IPS DF 4.7 (cell line): ENCODE measurements around the gene STARD13.
A peak's percentile ranks its signal among the peaks of the same experiment; 100 is the strongest.

Experiments used
- DNase-seq: peaks from one replicate; pipeline ENCODE4 v3.0.0-alpha.2; 2013; ENCODE audit warnings: low spot score; ENCODE audit errors: extremely low read depth

Gene STARD13

GRCh38 chr13:33146843-33147611 lies 138.5 kb downstream of the STARD13 start:
- DNase-seq = no peak

- no peak for DNase-seq
These were observed 139.9 kb downstream of the STARD13 start for GRCh38 chr13:33145667-33146066.

- DNase-seq = no peak
These were observed 141.2 kb downstream of the STARD13 start for GRCh38 chr13:33144358-33144784.

GRCh38 chr13:33139780-33140535 lies 145.6 kb downstream of the STARD13 start:
- DNase-seq = no peak

DNA sequence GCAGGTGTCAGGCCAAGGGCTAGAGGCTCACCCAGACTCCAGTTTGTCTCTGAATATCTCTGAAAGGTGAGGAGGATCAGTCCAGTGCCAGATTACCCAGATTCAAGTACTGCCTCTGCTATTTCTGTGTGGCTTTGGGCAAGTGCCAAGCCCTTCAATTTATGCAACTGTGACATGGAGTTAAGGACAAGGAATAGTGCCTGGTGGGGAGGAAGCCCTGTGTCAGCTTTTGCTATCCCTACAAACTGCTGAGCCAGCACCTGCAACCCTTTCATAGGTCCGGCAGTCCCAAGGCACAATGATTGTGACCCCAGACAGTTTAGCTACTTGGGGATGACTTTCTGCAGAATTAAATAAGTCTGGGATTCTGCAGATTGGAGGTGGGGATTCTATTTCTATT lies 146.4 kb downstream of the STARD13 start:
- DNase-seq = no peak

- no peak for DNase-seq
These were observed 147.1 kb downstream of the STARD13 start for GRCh38 chr13:33138441-33138840.

DNA sequence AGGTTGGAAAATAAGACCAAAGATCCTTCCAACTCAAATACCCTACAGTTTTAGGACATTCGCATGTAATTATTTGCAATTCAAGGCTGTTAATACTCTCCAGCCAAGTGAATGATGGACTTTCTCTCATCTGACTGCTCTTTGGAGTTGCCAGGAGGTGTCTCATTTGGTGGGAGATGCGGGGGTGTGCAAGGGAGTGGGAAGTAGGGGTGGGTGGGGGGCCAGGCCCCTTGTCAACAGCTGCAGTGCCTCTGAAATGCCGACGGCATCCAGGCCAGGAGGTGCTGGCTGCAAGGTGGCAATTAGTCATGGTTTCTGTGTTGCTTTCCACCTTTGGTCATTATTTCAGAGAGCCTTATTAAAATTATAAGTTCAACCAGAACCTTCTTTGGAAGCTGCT lies 147.8 kb downstream of the STARD13 start:
- DNase-seq = no peak

GRCh38 chr13:33135097-33135496 lies 150.5 kb downstream of the STARD13 start:
- DNase-seq = no peak

- no peak for DNase-seq
These were observed 151.3 kb downstream of the STARD13 start for GRCh38 chr13:33134213-33134612.

DNA sequence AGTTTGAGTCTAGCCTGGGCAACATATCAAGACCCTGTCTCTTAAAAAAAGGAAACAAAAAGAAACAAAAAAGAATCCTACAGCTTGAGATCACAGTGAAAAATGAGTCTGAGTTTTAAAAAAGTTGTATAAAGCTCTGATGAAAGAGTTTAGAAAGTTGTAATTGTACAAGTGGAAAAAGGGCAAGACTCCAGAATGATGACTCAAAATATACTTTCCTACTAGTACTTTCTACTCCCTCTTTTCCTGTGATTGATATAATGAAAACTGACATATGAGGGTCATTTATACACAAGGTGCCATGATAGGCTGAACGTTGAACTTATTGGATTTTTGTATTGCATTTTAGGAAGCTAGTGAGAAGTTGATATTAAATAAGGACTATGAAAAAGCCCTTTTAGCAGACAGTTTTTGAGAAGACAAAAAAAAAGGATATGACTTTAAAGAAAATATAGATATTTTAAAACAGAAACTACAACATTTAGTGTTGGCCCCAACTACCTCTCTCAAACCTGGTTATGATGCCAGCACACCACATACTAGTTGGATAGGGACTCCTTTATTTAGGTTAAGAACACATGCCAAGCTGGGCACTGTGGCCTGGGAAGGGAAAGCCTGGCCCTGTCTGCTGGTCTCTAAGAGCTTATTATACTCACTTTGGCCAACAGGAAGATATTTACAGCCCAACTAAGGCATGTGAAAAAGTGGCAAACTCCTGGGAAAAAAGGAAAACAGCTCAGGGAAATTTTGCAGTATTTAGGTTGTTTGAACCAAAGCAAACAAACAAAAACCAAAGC lies 152.7 kb downstream of the STARD13 start:
- DNase-seq = no peak

DNA sequence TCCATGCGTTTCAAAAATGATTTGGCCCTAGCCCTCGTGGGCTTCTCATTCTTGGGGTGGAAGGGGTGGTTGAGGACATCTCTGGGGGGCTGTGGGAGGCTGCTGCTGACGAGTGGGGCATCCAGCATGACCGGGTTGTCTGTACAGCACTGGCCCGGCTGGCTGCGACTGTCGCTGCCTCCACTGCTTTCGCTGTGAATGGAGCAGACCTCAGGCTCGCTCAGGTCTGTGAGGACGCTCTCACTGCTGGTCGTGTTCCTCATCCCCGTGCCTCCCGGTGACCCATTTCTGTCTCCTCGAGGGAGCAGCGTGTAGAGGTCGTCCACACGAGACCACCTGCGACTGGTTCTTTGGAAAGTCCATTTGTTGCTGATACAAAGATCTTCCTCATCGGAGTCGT lies 155.7 kb downstream of the STARD13 start:
- no peak for DNase-seq

DNA sequence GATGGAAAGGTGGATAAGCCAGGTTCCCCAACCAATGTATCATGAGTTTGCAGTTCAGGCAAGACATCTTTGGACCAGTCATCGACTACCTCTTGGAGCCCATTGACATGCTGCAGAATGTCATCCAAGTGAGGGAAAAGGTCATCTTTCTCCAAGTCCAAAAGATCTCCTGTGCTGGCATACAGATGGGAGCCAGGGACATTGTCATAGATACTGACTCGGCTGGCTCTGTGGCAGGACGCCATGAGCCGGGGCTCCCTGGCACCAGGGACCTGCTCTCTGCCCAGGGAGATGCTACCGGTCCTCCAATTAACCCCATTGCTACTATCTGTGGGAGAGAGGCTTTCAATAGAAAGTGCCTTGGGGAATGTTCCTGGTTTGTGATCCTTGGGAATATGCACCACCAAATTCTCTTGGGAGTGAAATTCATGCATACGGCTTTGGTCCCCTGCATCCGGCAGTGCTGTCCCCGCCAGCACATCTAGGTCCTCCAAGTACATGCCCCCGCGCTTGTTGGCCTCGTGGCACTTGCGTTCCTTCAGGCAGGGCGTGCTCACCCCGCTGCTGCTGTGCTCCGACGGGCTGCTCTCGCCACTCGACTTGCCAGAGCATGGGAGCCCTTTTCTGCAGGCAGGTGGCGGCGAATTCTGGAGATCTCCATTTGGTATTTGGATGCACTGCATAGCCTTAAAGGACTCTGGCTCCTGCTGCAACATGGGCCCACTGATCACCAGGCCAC lies 156.3 kb downstream of the STARD13 start:
- DNase-seq = no peak

- no peak for DNase-seq
These were observed 157.4 kb downstream of the STARD13 start for GRCh38 chr13:33128134-33128533.

- no peak for DNase-seq
These were observed 158.5 kb downstream of the STARD13 start for GRCh38 chr13:33127009-33127551.

DNA sequence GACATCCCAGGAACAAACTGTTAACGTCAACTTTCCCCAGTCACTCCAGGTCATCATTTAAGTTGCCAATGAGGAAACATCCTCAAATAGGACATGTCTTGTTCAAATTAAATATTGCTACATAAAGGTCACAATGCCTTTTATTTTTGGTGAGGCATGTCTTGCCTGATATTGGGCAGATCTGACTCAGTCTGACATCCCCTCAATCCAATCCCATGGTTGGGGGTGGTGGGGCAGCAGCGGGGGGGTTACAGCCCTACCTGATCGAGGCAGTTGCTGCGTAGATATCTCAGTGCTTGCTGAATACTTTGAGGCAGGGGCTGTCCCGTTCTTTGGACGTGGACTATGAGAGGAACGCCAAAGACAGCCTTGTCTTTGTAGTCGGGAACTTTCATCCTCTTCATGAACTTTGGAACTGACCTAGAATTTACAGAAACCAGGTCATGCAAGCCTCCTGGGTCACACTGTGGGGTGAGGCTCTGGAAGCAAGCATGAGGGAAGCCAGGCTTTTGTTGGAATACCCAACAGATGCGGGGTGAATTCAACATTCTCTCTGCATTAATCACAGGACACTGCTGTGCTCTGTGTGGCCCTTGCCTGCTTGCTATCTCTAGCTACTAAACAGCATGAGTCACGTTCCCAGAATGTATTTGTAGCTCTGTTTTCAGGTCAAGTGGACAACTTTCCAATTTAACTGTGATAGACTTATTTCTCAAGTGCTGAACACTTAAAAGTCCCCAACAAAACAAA lies 159.6 kb downstream of the STARD13 start:
- peak; percentile 30 for DNase-seq

GRCh38 chr13:33123066-33123859 lies 162.3 kb downstream of the STARD13 start:
- DNase-seq = no peak

DNA sequence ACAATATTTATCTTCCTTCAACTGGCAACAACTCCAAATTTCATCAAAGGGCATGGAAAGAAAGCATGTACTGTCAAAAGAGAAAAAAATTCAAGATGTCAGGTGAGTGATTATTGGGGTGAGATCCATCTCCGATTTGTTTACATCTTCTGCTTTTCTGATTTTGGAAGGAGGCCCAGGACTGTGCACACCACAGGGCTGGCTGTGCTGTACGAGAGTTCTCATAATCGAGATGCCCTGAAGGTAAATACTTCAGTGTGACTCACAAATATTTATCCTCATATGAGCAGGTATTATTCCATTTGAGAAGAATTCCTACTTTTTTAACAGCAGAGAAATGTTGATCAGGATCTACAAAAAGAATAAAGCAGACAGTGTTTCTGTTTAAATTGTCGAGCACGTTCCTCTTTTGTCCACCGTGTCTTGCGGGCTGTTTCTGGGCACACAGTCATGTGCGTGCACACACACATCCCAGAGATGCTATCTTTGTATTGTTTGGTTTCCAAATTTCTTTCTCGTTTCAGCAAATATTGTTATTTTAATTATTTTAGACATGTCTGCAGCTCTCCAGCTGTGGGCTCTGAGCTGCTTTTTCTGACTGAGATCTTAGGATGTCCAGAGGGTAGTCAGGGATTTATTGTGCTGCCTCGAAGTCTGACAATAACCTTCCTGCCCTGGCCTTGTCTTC lies 165.6 kb downstream of the STARD13 start:
- DNase-seq = no peak

- DNase-seq = no peak
These were observed 166.4 kb downstream of the STARD13 start for GRCh38 chr13:33119022-33119781.
